ENCODE results near the gene C4orf46.
A peak's percentile ranks its signal among the peaks of the same experiment; 100 is the strongest.
"Not testable (repeated sequence)": the region's sequence is repeated elsewhere in the genome, so short reads cannot be mapped to it uniquely, and the experiment has no call there.

C4orf46 gene

DNA sequence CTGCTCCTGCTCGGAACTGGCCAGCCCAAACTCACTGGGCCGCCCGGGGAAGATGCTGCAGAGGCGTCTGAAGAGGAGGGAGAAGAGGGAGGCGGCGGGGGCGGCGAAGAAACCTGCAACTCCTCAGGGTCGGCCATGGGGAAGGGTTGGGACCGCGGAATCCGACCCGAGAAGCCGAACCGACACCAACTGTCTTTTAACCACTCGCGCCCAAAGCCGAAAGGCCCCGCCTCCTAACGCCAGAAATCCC, at the start of gene C4orf46:
TSS of gene C4orf46 (minus strand) at position 223 of the 250 bp plus-strand sequence. CDS start at position 137, 86 bp downstream.
- DNase-seq: no peak

DNA sequence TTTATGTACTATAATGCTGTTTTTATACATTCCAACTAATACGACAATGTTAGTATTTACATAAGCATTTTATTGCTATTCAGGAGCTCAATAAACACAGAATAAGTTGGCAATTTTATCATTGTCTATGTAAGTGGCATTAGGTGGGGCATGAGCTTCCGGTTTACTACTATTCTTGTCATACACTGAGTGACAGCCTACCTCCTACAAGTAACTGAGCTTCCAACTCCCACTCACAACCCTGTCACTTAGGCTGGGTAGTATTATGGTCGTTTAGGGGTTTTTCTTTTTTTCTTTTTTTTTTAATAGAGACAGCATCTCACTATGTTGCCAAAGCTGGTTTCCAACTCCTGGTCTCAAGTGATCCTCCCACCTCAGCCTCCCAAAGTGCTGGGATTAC, 44.1 kb upstream of the C4orf46 start:
- no peak for DNase-seq

DNA sequence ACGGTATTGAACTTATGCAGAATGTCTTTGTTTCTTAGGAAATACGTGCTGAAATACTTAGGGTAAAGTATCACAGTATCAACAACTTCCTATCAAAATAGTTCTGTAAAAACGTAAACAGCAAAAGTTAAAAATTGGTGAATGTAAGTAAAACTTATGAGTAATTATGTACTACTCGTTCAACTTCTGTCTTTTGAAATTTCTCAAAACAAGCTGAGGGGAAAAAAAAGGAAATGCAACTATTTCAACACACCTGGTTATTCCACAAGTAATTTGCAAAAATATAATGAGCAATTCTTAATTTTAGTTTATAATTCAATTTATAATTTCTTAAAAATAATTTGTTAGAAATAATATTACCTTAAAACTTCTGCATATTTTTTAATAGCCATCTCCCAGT, 43.2 kb upstream of the C4orf46 start:
- DNase-seq: no peak

DNA sequence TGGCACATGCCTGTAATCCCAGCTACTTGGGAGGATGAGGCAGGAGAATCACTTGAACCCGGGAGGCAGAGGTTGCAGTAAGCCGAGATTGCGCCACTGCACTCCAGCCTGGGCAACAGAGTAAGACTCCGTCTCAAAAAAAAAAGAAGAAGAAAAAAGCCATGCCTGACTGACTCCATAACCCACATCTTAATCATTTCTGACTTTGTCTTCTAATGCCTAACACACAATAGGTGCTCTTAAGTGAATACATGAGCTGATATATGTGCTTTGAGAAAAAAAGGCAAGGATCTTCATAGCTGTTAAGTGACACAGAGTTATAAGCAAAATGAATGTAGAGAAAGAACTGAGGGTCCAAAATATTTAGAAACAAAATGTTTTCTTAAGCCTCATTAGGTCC, 40.9 kb upstream of the C4orf46 start:
- DNase-seq: not testable (repeated sequence)

DNA sequence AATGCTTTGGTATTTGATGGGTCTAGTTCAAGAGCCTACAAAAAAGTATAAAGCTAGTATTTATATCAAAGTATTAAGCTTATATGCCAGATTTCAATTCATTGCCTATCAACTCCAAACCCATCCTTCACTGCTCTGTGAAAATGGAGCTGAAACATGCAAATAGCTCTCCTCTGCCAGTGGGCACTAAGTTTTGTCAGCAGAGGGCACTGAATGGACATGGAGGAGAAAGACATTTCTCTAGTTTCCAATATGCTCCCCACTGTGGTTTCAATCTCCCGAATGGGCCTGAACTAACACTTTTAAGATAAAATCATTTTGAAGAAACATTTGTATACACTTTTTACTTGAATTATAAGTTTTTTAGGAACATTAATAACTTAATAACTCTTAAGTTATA, 39.1 kb upstream of the C4orf46 start:
- DNase-seq: no peak

DNA sequence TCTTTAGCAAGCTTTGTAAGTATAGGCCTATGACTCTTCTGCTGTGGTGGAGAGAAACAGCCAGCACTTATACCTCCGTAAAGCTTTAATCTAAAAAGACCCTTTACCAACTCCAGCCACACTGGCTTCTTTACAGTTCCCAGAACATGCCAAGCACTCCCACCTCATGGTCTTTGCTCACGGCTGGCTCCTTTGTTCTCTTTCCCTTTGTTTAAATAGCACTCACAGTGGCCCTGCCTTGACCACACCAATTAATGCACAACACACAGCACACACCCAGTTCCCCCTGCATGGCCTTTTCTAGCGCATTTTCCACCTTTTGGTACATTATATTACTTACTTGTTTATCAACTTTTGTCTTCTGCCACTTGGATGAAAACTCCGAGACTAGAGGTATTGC, 32.6 kb upstream of the C4orf46 start:
- no peak for DNase-seq

DNA sequence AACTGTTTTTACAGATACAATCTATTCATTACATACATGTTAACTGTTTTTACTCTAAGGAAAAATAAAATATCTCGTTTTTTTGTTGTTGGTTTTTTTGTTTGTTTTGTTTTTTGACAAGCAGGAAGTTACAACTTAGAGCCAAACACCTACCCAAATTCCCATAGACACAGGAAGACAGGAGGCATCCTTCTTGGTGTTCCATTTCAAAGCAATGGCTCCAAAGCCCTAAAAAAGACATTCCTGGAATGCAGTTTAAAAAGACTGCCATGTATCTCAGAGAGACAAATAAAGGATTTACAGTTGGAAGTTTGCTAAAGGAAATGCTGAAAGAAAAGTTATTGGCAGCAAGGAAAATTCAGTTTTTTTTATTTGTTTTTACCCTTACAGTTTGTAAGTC, 17.1 kb upstream of the C4orf46 start:
- no peak for DNase-seq

DNA sequence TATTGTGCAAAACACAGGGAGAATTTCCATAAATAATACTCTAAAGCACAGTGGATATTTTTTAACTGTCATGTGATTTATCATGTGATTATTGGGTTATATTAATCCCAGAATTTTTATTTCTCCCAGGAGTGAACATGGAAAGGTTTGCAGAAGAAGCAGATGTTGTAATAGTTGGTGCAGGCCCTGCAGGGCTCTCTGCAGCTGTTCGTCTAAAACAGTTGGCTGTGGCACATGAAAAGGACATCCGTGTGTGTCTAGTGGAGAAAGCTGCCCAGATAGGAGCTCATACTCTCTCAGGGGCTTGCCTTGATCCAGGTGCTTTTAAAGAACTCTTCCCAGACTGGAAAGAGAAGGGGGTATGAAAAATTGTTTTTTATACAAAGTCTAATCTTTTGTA, 10.4 kb upstream of the C4orf46 start:
- DNase-seq: no peak

DNA sequence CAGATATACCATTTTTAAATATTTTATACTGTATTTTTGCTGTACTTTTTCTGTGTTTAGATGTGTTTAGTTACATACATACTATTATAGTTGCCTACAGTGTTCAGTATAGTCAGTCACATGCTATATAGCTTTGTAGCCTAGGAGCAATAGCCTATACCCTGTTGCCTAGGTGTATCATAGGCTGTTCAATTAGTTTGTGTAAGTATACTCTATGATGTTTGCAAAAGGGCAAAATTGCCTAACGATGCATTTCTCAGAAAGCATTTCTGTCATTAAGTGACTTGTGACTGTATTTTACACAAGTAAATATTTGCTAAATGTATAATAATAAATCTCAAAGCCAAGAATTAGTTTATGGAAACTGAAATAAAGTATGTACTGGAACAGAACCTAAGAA, 9.9 kb upstream of the C4orf46 start:
- no peak for DNase-seq

DNA sequence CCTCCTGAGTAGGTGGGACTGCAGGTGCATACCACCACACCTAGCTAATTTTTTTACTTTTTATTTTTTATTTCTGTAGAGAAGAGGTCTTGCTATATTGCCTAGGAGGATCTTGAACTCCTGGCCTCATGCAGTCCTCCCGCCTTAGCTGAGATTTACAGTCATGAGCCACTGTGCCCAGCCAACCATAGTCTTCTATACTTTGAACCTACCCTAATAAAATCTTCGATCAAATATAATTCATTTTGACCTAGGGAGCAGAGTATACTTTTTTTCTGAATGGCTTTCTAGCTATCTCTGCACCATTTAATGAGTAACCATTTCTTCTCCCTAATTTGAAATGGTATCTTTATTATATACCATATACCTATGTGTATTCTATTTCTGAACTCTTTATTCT, 7.1 kb upstream of the C4orf46 start:
- DNase-seq: no peak

DNA sequence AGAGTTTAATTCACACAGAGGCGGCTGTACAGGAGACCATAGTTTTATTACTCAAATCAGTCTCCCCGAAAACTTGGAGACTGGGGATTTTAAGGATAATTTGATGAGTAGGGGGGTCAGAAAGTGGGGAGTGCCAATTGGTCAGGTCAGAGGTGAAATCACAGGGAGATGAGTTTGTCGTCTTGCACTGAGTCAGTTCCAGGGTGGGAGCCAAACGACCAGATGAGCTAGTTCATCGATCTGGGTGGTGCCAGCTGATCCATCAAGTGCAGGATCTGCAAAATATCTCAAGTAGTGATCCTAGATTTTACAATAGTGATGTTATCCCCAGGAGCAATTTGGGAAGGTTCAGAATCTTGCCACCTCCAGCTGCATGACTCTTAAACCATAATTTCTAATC, 4.4 kb upstream of the C4orf46 start:
- no peak for DNase-seq

DNA sequence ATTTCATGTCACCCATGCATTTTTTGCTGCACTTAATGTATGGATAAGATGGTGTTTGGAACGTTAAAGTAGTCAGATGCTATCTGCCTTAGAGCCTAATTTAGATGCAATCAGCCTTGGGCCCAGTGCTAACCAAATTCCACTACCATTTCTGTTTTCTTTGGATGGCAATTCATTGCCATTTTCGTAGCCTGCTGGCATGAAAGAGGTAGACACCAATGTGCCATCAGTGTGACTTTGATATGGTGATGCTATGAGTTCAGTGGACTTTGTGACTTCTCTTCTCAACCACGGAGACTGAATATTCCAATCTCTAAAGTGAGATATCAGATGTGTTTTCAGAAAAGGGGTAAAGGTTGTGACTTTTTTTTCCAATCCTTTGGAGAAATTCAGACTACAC, 1.9 kb upstream of the C4orf46 start:
- no peak for DNase-seq

DNA sequence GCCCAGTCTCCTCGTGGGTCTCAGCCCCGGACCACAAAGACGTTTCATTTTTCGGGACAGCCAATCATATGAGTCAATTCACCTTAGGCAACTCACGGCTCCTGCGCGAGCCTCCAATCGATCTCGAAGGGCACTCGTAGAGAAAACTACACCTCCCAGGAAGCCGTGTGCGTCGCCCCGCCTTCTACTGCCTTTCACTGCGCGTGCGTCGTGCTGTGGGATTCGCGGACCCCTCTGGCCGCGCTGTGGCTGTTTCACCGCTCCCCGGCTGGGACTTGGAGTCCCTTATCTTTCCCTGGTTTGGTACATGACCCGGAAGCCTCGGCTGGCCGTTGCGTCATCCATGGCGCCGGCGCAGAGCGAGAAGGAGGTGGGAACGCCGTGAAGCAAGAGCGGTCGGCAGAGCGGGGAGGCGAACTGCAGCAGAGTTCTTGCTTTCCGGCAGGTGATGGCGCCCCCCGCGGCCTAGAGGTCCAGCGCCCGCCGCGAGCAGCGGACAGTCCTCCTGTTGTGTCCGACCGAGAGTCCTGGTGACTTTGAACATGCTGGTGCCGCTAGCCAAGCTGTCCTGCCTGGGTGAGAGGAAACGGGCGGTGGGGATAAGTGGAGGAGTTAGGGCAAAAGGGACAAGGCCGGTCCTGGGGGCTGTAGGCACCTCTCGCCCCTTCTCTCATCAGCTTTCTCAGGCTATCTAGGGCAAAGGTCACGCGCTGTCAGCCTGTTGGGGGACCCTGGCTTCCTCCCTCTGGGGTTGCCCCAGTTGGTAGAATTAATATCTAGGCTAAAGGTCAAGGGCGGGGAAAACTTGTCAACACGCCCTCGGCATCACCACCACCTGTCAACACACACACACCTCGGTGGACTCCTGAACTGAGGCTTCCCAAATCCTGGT, 474 bp upstream of the C4orf46 start, which contains the start of gene ETFDH:
TSS of gene ETFDH (plus strand) at position 382 of the 892 bp plus-strand sequence. CDS start at position 543, 161 bp downstream.
- peak; percentile 89 to 98 for DNase-seq

DNA sequence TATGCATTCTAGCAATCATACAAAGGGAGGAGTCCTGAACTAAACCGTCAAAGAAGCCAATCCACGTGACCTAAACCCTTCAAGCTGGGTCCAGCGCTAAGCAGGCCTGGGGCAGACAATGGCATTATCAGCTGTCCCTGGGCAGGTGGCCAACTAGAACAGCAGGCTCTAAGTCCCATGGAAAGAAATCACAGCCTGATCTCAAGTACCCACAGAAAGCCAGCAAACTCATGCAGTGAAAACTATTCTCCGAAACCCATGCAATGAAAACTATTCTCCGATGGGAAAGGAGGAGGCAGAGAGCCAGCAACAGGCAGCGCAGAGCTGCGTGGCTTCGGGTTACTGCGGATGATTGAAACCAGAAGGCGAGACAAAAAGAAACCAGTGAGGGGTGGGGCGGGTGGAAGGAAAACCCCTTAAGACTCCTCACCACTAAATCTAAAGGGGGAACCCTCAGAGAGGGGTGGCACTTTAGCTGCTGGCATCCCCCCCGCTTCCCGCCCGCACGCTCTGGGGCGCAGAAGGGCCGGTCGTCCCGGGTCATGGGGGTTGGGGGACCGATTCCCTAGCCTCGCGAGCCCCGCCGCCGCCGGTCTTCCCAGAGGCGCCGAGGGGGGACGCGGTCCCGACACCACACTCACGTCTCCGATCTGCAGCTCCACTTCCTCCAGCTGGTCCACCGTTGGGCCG, 567 bp downstream of the C4orf46 start:
- peak; percentile 43 to 71 for DNase-seq

DNA sequence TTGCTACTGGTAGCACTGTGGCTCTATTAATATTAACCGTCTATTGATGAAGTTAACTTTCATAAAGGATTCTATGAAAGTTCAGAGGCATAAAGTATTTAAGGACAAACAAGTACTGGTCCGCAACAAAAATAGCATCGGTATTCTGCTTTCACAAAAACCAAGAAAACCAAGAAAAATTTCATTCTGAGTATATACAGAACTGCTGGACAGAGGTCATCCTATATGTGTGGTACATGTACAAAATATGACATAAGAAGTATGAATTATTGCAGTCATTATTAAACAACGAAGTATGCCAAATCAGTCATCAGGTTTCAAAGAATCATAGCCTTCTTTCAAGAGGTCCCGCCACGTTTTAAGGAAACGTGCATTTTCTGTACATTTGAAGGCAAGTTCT, 2.4 kb downstream of the C4orf46 start:
- DNase-seq: no peak

DNA sequence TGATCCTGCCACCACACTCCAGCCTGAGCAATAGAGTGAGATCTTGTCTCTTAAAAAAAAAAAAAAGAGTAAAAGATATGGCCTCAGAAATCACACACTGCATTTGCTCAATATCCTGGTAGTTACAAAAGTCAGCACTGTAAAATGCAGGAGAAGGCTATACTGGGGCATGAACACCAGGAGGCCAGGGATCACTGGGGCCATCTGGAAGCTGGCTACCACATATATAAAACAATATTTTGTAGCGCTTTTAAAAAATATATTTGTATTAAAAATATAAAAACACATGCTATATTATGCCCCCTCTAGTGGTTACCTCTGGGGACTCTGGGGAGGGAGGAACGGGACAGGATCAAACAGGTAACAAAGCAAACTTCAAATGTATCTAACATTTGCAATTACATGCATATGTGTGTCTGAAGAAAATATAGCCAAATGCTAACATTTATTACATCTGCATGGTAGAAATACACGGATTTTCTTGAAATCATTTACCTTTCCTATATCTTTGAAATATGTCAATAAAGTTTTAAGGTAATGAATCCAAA, 4.0 kb downstream of the C4orf46 start:
- peak in 1 of 2 experiments; percentile 0 for DNase-seq

DNA sequence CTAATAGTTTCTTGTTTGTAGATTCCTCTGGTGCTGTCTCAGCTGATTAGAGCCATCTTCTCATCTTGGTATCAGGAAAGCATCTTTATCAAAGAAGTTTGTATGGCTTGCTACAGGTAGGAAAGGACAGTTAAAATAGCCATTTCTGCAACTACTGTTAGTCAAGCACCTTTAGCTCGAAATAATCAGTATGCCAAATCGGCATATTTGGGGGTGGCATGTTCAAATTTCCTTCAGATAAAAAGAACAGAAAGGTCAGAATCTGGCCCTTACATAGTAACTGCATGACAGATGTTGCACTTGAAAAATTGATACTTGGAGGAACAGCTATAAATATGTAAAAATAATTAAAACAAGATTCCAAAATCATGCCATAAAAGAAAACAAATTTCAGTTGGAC, 4.8 kb downstream of the C4orf46 start:
- no peak for DNase-seq

DNA sequence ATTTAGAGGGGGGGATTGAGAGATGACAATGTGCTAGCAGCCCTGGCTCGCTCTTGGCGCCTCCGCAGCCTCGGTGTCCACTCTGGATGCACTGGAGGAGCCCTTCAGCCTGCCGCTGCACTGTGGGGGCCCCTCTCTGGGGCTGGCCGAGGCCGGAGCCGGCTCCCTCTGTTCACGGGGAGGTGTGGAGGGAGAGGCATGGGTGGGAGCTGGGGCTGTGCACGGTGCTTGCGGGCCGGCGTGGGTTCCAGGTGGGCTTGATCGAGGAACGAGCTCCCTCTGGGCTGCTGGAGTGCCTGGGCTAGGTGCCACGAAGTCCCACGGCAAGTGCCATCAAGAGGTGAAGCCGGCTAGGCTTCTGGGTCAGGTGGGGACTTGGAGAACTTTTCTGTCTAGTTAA, 6.9 kb downstream of the C4orf46 start:
- DNase-seq: no peak

DNA sequence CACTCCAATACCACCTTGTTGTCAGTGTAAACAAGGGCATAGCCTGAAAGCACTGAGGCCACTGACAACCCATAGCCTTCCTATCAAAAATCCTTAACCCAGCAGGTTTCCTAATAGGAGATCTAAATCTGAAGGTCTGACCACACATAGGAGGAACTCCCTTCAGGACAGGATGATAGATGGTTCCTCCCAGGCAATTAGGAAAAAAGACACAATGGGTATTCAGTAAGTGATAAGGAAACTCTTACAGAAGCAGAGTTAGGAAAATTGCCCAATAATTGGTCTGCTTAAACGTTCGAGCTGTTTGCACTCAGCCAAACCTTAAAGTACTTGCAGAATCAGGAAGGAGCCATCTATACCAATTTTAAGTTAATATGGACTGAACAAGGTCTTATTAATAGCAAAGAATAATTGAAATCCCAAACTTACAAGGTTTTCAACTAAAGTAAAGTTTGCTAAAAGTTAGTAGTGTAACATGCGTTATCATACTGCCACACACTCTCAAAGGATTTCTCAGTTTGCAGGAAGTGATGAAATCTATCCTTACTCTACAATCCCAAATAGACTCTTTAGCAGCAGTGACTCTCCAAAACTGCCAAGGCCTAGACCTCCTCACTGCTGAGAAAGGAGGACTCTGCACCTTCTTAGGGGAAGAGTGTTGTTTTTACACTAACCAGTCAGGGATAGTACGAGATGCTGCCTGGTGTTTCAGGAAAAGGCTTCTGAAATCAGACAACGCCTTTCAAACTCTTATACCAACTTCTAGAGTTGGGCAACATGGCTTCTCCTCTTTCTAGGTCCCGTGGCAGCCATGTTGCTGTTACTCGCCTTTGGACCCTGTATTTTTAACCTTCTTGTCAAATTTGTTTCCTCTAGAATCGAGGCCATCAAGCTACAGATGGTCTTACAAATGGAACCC, 7.7 kb downstream of the C4orf46 start:
- DNase-seq: not testable (repeated sequence)

DNA sequence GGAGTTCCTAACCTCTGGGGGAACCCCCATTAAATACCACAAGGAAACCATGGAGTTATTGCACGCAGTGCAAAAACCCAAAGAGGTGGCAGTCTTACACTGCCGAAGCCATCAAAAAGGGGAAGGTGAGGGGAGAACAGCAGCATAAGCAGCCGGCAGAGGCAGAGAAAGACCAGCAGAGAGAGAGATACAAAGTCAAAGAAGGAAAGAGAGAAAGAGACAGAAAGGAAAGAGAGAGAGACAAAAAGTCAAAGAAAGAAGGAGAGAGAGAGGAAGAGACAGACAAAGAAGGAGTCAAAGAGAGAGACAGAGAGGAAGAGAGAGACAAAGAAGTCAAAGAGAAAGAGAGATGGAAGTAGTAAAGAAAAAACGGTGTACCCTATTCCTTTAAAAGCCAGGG, 8.4 kb downstream of the C4orf46 start:
- not testable (repeated sequence) for DNase-seq

DNA sequence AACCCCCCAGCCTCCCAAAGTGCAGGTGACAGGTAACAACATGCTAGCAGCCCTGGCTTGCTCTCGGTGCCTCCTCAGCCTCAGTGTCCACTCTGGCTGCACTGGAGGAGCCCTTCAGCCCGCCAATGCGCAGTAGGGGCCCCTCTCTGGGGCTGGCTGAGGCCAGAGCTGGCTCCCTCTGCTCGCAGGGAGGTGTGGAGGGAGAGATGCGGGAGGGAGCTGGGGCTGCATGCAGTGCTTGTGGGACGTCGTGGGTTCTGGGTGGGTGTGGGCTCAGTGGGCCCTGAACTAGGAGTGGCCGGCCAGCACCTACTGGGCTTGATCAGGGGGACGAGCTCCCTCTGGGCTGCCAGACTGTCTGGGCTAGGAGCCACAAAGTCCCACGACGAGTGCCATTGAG, 14.4 kb downstream of the C4orf46 start:
- DNase-seq: no peak

DNA sequence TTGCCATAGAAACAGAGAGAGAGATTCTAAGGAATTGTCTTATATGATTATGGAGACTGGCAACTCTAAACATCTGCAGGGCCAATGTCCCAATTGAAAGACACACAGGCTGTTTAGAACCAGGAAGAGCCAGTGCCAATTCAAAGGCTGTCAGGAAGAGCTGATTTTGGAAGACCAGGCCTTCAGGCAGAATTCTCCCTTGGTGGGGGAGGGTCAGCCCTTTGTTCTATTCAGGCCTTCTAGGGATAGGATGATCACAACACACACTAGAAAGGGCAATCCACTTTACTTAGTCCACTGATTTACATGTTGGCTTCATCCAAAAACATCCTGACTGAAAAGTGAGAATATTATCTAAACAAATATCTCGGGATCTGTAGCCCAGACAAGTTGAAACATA, 15.2 kb downstream of the C4orf46 start:
- DNase-seq: no peak

DNA sequence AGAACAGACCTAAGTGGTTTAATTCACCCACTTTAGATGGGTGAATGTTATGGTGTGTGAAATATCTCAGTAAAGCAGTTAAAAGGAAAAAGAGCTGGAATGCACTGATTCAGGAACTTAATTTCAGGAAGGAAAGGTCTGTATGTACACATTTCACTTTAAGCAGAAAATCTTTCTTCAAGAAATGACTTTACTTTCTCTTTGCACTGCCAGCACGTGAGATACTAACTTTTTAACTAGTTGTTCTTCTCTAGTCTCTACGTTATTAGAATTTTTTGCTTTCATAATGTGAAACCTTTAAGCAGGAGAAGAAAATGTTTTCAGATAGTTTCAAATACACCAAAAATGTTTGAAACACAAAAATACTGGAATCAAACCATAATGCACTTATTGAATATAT, 18.8 kb downstream of the C4orf46 start:
- DNase-seq: no peak

Measured in SHP77 (cell line).